RWPE2 (cell line): ENCODE results near the gene EMC7.
A peak's percentile ranks its signal among the peaks of the same experiment; 100 is the strongest.

Source experiments
- ATAC-seq: fragments of 200-7000 bp; cut with Tn5 transposase; 3 replicates; pipeline ENCODE4 v1.9.1; 2021; ENCODE audit warnings: low read depth
- DNase-seq: peaks from one replicate; pipeline ENCODE4 v3.0.0-alpha.2; 2020; ENCODE audit warnings: low spot score
- H3K27ac ChIP-seq: fragments of 450-650 bp; 2 replicates; pipeline ENCODE4 v1.5.1; 2017; ENCODE audit warnings: mild to moderate bottlenecking; ENCODE audit not compliant: poor library complexity, severe bottlenecking
- H3K27me3 ChIP-seq: fragments of 250-450 bp; sonication (Bioruptor Pico); 2 replicates; pipeline ENCODE4 v1.5.1; 2021; ENCODE audit warnings: mild to moderate bottlenecking, moderate library complexity; ENCODE audit not compliant: insufficient read depth, poor library complexity, severe bottlenecking
- H3K36me3 ChIP-seq: fragments of 250-450 bp; sonication (Bioruptor Pico); 2 replicates; pipeline ENCODE4 v1.5.1; 2020; ENCODE audit warnings: low read depth, mild to moderate bottlenecking, moderate library complexity
- H3K4me1 ChIP-seq: fragments of 250-450 bp; sonication (Bioruptor Pico); 2 replicates; pipeline ENCODE4 v1.5.1; 2021; ENCODE audit warnings: mild to moderate bottlenecking, moderate library complexity; ENCODE audit not compliant: insufficient read depth, poor library complexity, severe bottlenecking
- H3K4me3 ChIP-seq: fragments of 250-450 bp; sonication (Bioruptor Pico); 2 replicates; pipeline ENCODE4 v1.5.1; 2021; ENCODE audit warnings: mild to moderate bottlenecking, moderate library complexity; ENCODE audit not compliant: severe bottlenecking
- H3K9me3 ChIP-seq: fragments of 250-450 bp; sonication (Bioruptor Pico); 2 replicates; pipeline ENCODE4 v1.5.1; 2021; ENCODE audit warnings: mild to moderate bottlenecking, moderate library complexity; ENCODE audit not compliant: severe bottlenecking
- CTCF ChIP-seq: fragments of 450-650 bp; IDR thresholded peaks from one replicate; pipeline ENCODE4 v1.5.1; 2017; ENCODE audit warnings: mild to moderate bottlenecking, moderate library complexity; ENCODE audit not compliant: poor library complexity, severe bottlenecking

EMC7 gene

GRCh38 chr15:34109797-34110663 is 8.4 kb upstream of the EMC7 start:
- ATAC-seq (peak; percentile 71; the same call in 2 of the 3 replicates), DNase-seq (no peak)
- H3K27ac ChIP-seq = no peak overlapping the region

DNA sequence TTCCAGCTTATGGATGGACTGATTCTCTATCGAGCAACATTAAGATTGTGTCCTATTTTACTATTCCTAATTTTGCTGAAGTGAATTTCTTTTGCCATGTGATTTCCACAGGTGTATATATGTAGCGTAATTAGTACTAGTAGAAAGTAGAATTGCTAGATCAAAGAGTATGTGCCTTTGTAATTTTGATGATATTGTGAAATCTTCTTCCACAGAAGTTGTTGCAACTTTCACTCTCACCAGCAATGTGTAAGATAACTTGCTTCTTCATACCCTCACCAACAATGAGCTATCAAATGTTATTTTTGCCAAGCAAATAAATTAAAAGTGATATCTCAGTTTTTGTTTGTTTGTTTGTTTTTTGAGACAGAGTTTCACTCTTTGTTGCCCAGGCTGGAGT is 5.7 kb upstream of the EMC7 start:
- Histone ChIP-seq H3K9me3 (no peaks in the 10 kb centered on the region), H3K36me3 (0 out of 2 replicates have a peak, but pooled peaks cover 3% of the 10 kb centered on the region), H3K4me1 (no peaks in the 10 kb centered on the region), H3K4me3 (no peak overlapping the region), H3K27me3 (no peaks in the 10 kb centered on the region), H3K27ac (no peak overlapping the region)
- no peak for ATAC-seq
- DNase-seq = no peak
- no peak for TF ChIP-seq CTCF

More at GRCh38 chr15:34109797-34110663, 8.4 kb upstream of the EMC7 start:
- Histone ChIP-seq H3K36me3 (no peaks in the 10 kb centered on the region), H3K4me3 (no peak overlapping the region), H3K27me3 (no peaks in the 10 kb centered on the region), H3K9me3 (no peaks in the 10 kb centered on the region), H3K4me1 (no peaks in the 10 kb centered on the region)
- TF ChIP-seq CTCF = peak; percentile 99

DNA sequence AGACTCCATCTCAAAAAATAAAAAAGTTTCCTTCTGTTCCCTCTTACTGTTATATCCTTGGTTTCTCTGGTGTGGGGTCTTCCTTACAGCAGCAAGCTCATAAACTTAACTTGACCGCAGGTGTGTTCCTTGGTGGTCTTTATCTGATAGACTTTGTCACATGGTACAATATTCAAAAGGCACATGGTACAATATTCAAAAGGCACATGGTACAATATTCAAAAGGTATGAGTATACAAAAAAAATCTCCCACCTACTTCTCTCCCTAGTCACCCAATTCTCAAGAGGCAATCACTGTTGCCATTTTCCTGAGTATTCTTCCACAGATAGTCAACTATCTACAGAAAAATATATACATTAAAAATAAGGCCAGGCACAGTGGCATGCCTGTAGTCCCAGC is 4.8 kb upstream of the EMC7 start:
- Histone ChIP-seq H3K9me3 (no peaks in the 10 kb centered on the region), H3K36me3 (0 out of 2 replicates have a peak, but pooled peaks cover 3% of the 10 kb centered on the region), H3K27ac (no peak overlapping the region), H3K4me3 (no peak overlapping the region), H3K27me3 (no peaks in the 10 kb centered on the region), H3K4me1 (no peaks in the 10 kb centered on the region)
- no peak for TF ChIP-seq CTCF
- ATAC-seq (no peak), DNase-seq (no peak)

DNA sequence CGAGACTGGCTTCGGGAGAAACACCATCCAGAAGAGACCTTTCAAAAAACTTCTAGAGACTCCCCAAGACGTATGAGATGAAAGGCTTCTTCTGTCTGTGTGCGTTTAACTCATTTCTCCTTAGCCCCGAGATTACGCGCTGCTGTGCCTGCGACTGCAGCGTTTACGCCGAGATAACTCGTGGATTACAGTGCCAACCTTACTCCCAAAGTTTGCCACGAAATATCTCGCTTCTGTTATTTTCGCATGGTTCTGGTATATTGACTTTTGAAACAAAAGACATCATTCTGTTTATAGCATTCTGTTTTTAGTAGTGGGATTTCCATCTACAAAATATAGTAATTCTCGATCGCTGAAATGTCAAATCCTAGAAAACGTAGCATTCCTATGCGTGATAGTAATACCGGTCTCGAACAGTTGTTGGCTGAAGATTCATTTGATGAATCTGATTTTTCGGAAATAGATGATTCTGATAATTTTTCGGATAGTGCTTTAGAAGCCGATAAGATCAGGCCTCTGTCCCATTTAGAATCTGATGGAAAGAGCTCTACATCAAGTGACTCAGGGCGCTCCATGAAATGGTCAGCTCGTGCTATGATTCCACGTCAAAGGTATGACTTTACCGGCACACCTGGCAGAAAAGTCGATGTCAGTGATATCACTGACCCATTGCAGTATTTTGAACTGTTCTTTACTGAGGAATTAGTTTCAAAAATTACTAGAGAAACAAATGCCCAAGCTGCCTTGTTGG is 688 bp upstream of the EMC7 start:
- peaks cover 10% of the 10 kb centered on the region for H3K4me1 ChIP-seq
- H3K9me3 ChIP-seq = no peaks in the 10 kb centered on the region
- H3K27me3 ChIP-seq = no peaks in the 10 kb centered on the region
- H3K4me3 ChIP-seq = peak overlapping the region; percentile 85
- TF ChIP-seq CTCF = no peak
- DNase-seq (no peak), ATAC-seq (no peak)
- H3K36me3 ChIP-seq = peaks cover 12% of the 10 kb centered on the region
- H3K27ac ChIP-seq = peak overlapping the region; percentile 48

DNA sequence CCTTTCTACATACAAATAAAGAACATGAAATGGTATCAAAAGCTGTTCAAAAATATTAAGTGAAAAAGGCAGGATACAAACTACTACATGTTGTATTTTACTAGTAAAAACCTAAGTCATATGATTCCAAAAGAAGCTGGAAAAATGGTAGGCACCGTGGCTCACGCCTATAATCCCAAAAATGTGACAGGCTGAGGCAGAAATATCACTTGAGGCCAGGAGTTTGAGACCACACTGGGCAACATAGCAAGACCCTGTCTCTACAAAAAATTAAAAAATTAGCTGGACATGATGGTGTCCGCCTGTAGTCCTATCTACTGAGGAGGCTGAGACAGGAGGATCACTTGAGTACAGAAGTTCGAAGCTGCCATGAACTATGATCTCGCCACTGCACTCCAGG is 1.7 kb downstream of the EMC7 start:
- ATAC-seq (no peak), DNase-seq (no peak)
- no peak overlapping the region for H3K4me3 ChIP-seq
- no peak for TF ChIP-seq CTCF
- peaks cover 10% of the 10 kb centered on the region for H3K4me1 ChIP-seq
- no peaks in the 10 kb centered on the region for H3K9me3 ChIP-seq
- no peaks in the 10 kb centered on the region for H3K27me3 ChIP-seq
- H3K27ac ChIP-seq = no peak overlapping the region
- H3K36me3 ChIP-seq = peaks cover 28% of the 10 kb centered on the region
